Motor neuron (in vitro differentiated cells): ENCODE data around the gene SLC44A5. TPM values are rescaled to one million over a fixed set of nuclear protein-coding genes. Genes with fewer than 3 reads are reported as not detected.

Source experiments
- ATAC-seq, 8 experiments: fragments of 200-7000 bp; cut with Tn5 transposase; replicated peaks in 6 of 8; 2 replicates each; pipeline ENCODE4 v1.8.0; 2021; ENCODE audit warnings: mild to moderate bottlenecking in 8 of 8, moderate library complexity in 8 of 8
- H3K27ac ChIP-seq, 2 donors: fragments of 250-450 bp; sonication (Bioruptor Pico); 2 replicates each; pipeline ENCODE4 v1.9.0; 2021; ENCODE audit warnings: antibody characterized with exemption in 2 of 2, mild to moderate bottlenecking in 2 of 2, moderate library complexity in 1 of 2
- H3K4me1 ChIP-seq, 2 donors: fragments of 250-450 bp; sonication (Bioruptor Pico); replicated peaks in 1 of 2; 2 replicates each; pipeline ENCODE4 v1.6.1; 2021; ENCODE audit warnings: antibody characterized with exemption in 2 of 2, mild to moderate bottlenecking in 2 of 2, moderate library complexity in 1 of 2
- H3K4me3 ChIP-seq, 5 donors: fragments of 250-450 bp; sonication (Bioruptor Pico); 2 replicates each; pipeline ENCODE4 v1.9.0; 2021; ENCODE audit warnings: antibody characterized with exemption in 5 of 5, mild to moderate bottlenecking in 5 of 5, moderate library complexity in 4 of 5
- WGBS, 10 experiments: fragments of 450-650 bp; shearing (Covaris generic); methylation state at CpG; one replicate each; pipeline ENCODE4 v1.0.0; 2022; 5-methylcytosine and 5-hydroxymethylcytosine counted together
- in situ Hi-C, 9 experiments: fragments of 400-800 bp; cut with MboI; loops; one replicate each; pipeline ENCODE4 v1.15.0; 2021; ENCODE audit warnings: low sequenced_read_pairs in 9 of 9, low pct_unique_long_range_greater_than_20kb in 2 of 9; ENCODE audit not compliant: unreplicated experiment in 9 of 9
- total RNA-seq, 8 experiments: library from RNA; unstranded; fragments of 300-600 nt; gene quantifications; 2 replicates each; pipeline versions ENCODE4 v1.2.3 to v1.2.4, GENCODE V29; 2022

Gene SLC44A5
- total RNA-seq, 8 experiments from 2014 or later, result 27.7 to 58.8 (median 52.0) TPM; not detected in 3

- no peak for ATAC-seq
- 5 to 100% (median 60%) methylated on average over 1 to 4 of the region's 4 CpGs; no CpG with 5 or more reads in 3 of the 10 experiments for WGBS, 10 experiments
- in situ Hi-C loops, result no loop called here
- H3K27ac ChIP-seq, result no peak overlapping the region
- H3K4me3 ChIP-seq, result no peak overlapping the region
- H3K4me1 ChIP-seq, result no peaks in the 10 kb centered on the region
Measured at GRCh38 chr1:75166821-75167220, 444.1 kb downstream of the SLC44A5 start.

DNA sequence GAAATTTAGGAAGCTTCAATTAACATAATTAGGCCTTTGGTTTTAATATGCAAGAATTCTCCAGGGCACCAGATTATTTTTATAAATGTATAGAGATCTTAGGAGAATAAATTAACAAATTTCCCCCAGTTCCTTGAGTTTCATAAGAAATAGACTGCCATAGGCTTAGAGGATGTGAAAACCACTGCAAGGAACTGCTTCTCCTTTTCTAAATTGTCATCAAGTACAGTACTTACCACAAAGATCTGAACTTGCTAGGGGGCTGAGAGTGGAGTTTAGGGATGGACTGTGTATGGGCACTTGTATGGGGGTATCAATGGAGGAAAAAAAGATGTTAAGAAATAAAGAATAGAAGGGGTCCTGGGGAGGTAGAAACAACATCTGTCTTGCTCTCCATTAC, 445.6 kb downstream of the SLC44A5 start:
- Histone ChIP-seq H3K4me1 (no peaks in the 10 kb centered on the region), H3K4me3 (no peak overlapping the region), H3K27ac (no peak overlapping the region)
- in situ Hi-C loops, result no loop called here
- no peak for ATAC-seq

DNA sequence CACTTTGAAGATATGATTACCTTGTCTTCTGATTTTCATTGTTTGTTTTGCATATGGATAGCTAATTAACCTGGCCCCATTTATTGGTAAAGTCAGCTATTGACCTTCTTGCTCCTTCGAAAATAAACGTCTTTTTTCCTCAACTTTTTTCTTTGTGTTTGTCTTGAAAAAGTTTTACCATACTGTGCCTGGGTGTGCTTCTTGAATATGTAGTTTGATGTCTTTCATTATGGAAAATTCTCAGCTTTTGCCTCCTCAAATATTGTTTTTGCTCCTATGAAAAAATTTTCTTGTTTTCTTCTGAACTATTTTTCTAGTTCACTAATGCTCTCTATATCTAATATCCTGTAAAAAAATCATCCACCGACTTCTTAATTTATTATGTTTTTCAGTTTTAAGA, 451.8 kb downstream of the SLC44A5 start:
- Histone ChIP-seq H3K4me1 (no peaks in the 10 kb centered on the region), H3K4me3 (no peak overlapping the region), H3K27ac (no peak overlapping the region)
- 4 to 100% (median 80%) methylated on average over 1 to 3 of the region's 3 CpGs for WGBS, 10 experiments
- in situ Hi-C loops, result no loop called here
- ATAC-seq, result no peak

Other genes with a start within 250 kb of the SLC44A5 start
- 10 to 100 TPM; 50.8 to 90.6 (median 65.0) TPM for gene ACADM, start 113.6 kb upstream of the SLC44A5 start, total RNA-seq
- gene RABGGTB, start 175.1 kb upstream of the SLC44A5 start, total RNA-seq, result 100 to 1,000 TPM in 7 of 8 experiments, 10 to 100 TPM in 1; 95.3 to 179 (median 145) TPM
- gene MSH4, start 185.8 kb upstream of the SLC44A5 start, total RNA-seq, result under 1 TPM; 0.11 to 0.51 (median 0.22) TPM